Measurements from ENCODE around the gene NLRP9. TPM values are rescaled to one million over a fixed set of nuclear protein-coding genes. Genes with fewer than 3 reads are reported as not detected.

Gene NLRP9
- total and polyA plus RNA-seq, 2 of the 8 experiments (the other 6 are each of a cell fraction or from before 2014, with no cell fraction given) = not detected

GRCh38 chr19:55685776-55686175 is 52.4 kb downstream of the NLRP9 start:
- Histone ChIP-seq H2BK5ac (ENCODE audit: low read depth, low read length) (no peak overlapping the region), H3K4ac (replicated peaks; ENCODE audit: insufficient read length, low read depth, low read length) (no peak overlapping the region), H2BK120ac (replicated peaks; ENCODE audit: low read depth, low read length) (no peak overlapping the region), H3K9me3 (ENCODE audit: insufficient read depth in 2 of 2, low read depth in 1 of 2, low read length in 1 of 2) (no peaks in the 10 kb centered on the region), H4K8ac (ENCODE audit: extremely low read depth, insufficient read depth, low read length) (no peak overlapping the region), H2BK12ac (ENCODE audit: low read depth, low read length) (no peak overlapping the region), H3K56ac (replicated peaks; ENCODE audit: insufficient read length, low read depth, low read length) (no peak overlapping the region), H2AFZ (ENCODE audit: low read length) (no peak overlapping the region), H3K79me1 (ENCODE audit: low read depth, low read length) (peaks cover 7% of the 10 kb centered on the region), H3K23me2 (ENCODE audit: low read depth, low read length) (no peaks in the 10 kb centered on the region), H3K14ac (ENCODE audit: insufficient read length) (no peak overlapping the region), H4K20me1 (replicated peaks in 1 of 2; ENCODE audit: control insufficient read depth in 1 of 2, insufficient read depth in 2 of 2, low read length in 2 of 2) (peaks cover 5 to 41% of the 10 kb centered on the region in 2 experiments), H3K9ac (replicated peaks in 1 of 4; ENCODE audit: extremely low read depth in 1 of 4, low read depth in 3 of 4, low read length in 3 of 4) (no peak overlapping the region), H2AK5ac (ENCODE audit: low read depth, low read length) (no peak overlapping the region), H2BK15ac (ENCODE audit: low read length) (no peak overlapping the region), H2BK20ac (ENCODE audit: low read length) (no peak overlapping the region), H3K23ac (ENCODE audit: insufficient read length) (no peak overlapping the region), H3K18ac (ENCODE audit: extremely low read depth, low read length) (no peak overlapping the region), H3K4me3 (ENCODE audit: extremely low read depth in 1 of 4, insufficient read depth in 2 of 4, low read depth in 3 of 4, low read length in 4 of 4) (no peak overlapping the region), H4K91ac (replicated peaks; ENCODE audit: insufficient read length, low read length) (no peak overlapping the region), H3K79me2 (ENCODE audit: control insufficient read depth in 1 of 2, insufficient read depth in 2 of 2, low read length in 2 of 2) (peaks cover 0 to 29% of the 10 kb centered on the region in 2 experiments; a peak in 2 of 4 replicates), H3K27me3 (replicated peaks in 1 of 4; ENCODE audit: control insufficient read depth in 3 of 4, extremely low read depth in 1 of 4, insufficient read depth in 3 of 4, low read length in 3 of 4) (no peaks in the 10 kb centered on the region; a peak in 1 of 7 replicates), H3K36me3 (ENCODE audit: control insufficient read depth in 2 of 4, insufficient read depth in 4 of 4, low read length in 3 of 4) (peaks cover 2 to 33% (median 17%) of the 10 kb centered on the region in 4 experiments; a peak in 6 of 8 replicates), H3K4me1 (replicated peaks in 1 of 4; ENCODE audit: control insufficient read depth in 3 of 4, insufficient read depth in 4 of 4, low read length in 3 of 4) (no peaks in the 10 kb centered on the region), H4K5ac (ENCODE audit: insufficient read length, low read depth, low read length) (no peak overlapping the region), H3K4me2 (ENCODE audit: insufficient read depth in 1 of 2, low read depth in 2 of 2, low read length in 2 of 2) (no peak overlapping the region), H3K27ac (ENCODE audit: low read depth, low read length) (no peak overlapping the region)
- FAIRE-seq = no peak
- POLR2A ChIA-PET (ENCODE audit: partially characterized antibody) = interaction anchor here (1.1 to 1.5 kb wide), 2 partner anchors 12 to 31 kb away, joined by 3 read pairs; partner anchors contain the start of gene U2AF2
- 94% methylated on average over 6 of the region's 6 CpGs; no CpG with 5 or more reads in 1 of the 2 experiments for WGBS, 2 experiments (ENCODE audit: extremely low coverage in 1 of 2, insufficient coverage in 1 of 2, insufficient read length in 1 of 2, insufficient replicate concordance in 2 of 2, low coverage in 1 of 2, low lambda C conversion rate in 2 of 2, missing lambda C conversion rate in 1 of 2)
- no peak for DNase-seq (ENCODE audit: low read depth in 1 of 2, low spot score in 2 of 2)
- no peak for TF ChIP-seq ATF2 (IDR thresholded peaks at IDR 0.05; ENCODE audit: low read length)
- no peak for TF ChIP-seq FOSL1 (IDR thresholded peaks at IDR 0.05; ENCODE audit: insufficient read depth, low read depth, low read length)
- no peak for TF ChIP-seq CHD2 (IDR thresholded peaks at IDR 0.05; ENCODE audit: low read length)
- no peak for TF ChIP-seq CHD1 (IDR thresholded peaks at IDR 0.05; ENCODE audit: low read depth, low read length)
- TF ChIP-seq E2F6 (IDR thresholded peaks at IDR 0.05) = no peak
- no peak for TF ChIP-seq JUN (IDR thresholded peaks at IDR 0.05; ENCODE audit: low read depth, low read length)
- TF ChIP-seq SIX5 (IDR thresholded peaks at IDR 0.05; ENCODE audit: low read depth, low read length) = no peak
- TF ChIP-seq HDAC2 (IDR thresholded peaks at IDR 0.05; ENCODE audit: borderline replicate concordance in 1 of 2, low read depth in 2 of 2, low read length in 2 of 2) = no peak
- TF ChIP-seq SUZ12 (IDR thresholded peaks at IDR 0.05; ENCODE audit: low read length) = no peak
- TF ChIP-seq SP4 (IDR thresholded peaks at IDR 0.05; ENCODE audit: low read length) = no peak
- CTCF ChIA-PET (ENCODE audit: partially characterized antibody) = no interaction called here

All from H1 (cell line).